Activated CD4-positive, alpha-beta memory T cell treated with anti-CD3 and anti-CD28 coated beads, Interleukin-2, amount 10 ng/mL, durations not matched to agents 7 days and 5 days (primary cell): Measurements from ENCODE around the gene KRTCAP2. TPM values are rescaled to one million over a fixed set of nuclear protein-coding genes. Genes with fewer than 3 reads are reported as not detected.

Experiments used
- CTCF ChIA-PET: fragments of 350-600 bp; sonication (Branson Sonifier 250); formaldehyde crosslinking; loops from one replicate; lab custom pipeline; 2021; ENCODE audit warnings: antibody characterized with exemption, inconsistent platforms; lab: Charles Lee
- POLR2A ChIA-PET: fragments of 350-600 bp; sonication (Branson Sonifier 250); formaldehyde crosslinking; loops from one replicate; lab custom pipeline; 2021; ENCODE audit warnings: antibody characterized with exemption; lab: Charles Lee
- DNase-seq: peaks from one replicate; pipeline ENCODE4 v3.0.0-alpha.2; 2020
- H3K27ac Mint-ChIP-seq: one replicate; pipeline ENCODE4 v1.8.0; 2021; ENCODE audit warnings: mild to moderate bottlenecking, mixed read lengths
- H3K27me3 Mint-ChIP-seq: one replicate; pipeline ENCODE4 v1.8.0; 2021; ENCODE audit warnings: mixed read lengths
- H3K36me3 Mint-ChIP-seq: one replicate; pipeline ENCODE4 v1.8.0; 2021; ENCODE audit warnings: low read depth, mixed read lengths
- H3K4me1 Mint-ChIP-seq: one replicate; pipeline ENCODE4 v1.8.0; 2021; ENCODE audit warnings: mixed read lengths
- H3K4me3 Mint-ChIP-seq: one replicate; pipeline ENCODE4 v1.8.0; 2021; ENCODE audit warnings: mild to moderate bottlenecking, mixed read lengths
- H3K9me3 Mint-ChIP-seq: one replicate; pipeline ENCODE4 v1.8.0; 2021; ENCODE audit warnings: mixed read lengths
- total RNA-seq, 2 experiments: library from RNA; stranded (reverse); gene quantifications; one replicate each; pipeline ENCODE4 v1.2.3, GENCODE V29; 2021

The KRTCAP2 gene
- total RNA-seq, 2 experiments from 2014 or later: 203 to 224 TPM

GRCh38 chr1:155124503-155125463 lies 48.3 kb downstream of the KRTCAP2 start:
- H3K27me3 Mint-ChIP-seq: peaks cover 71% of the 10 kb centered on the region

DNA sequence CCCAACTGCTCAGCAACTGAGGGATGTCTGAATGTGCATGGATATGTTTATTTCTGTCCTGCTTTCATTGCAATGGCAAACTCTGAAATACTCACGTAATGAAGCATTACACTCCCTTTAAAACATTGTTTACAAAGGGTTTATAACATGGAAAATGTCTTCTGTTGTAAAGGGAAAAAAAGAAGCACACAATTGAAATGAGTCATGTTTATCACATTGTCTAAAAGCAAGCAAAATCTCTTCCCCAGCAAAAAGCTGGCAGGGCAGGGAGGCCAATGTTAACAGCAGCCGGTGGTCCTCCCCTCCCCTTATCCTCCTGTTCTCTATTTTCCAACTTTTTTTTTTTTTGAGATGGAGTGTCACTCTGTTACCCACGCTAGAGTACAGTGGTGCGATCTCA lies 49.3 kb downstream of the KRTCAP2 start:
- Mint-ChIP-seq H3K36me3 (no peaks in the 10 kb centered on the region), H3K27me3 (peaks cover 65% of the 10 kb centered on the region), H3K4me3 (no peak overlapping the region), H3K4me1 (peaks cover 24% of the 10 kb centered on the region), H3K9me3 (no peaks in the 10 kb centered on the region), H3K27ac (no peak overlapping the region)
- no peak for DNase-seq
- POLR2A ChIA-PET: no interaction called here
- CTCF ChIA-PET: no interaction called here

More at GRCh38 chr1:155124503-155125463, 48.3 kb downstream of the KRTCAP2 start:
- POLR2A ChIA-PET: no interaction called here
- Mint-ChIP-seq H3K36me3 (no peaks in the 10 kb centered on the region), H3K27ac (no peak overlapping the region), H3K4me3 (no peak overlapping the region), H3K4me1 (peaks cover 29% of the 10 kb centered on the region), H3K9me3 (no peaks in the 10 kb centered on the region)
- no peak for DNase-seq
- CTCF ChIA-PET: interaction anchor here (1.0 to 1.4 kb wide), 3 partner anchors 29 to 43 kb away, joined by 3 to 6 read pairs (median 3); no protein-coding TSS in a partner anchor

DNA sequence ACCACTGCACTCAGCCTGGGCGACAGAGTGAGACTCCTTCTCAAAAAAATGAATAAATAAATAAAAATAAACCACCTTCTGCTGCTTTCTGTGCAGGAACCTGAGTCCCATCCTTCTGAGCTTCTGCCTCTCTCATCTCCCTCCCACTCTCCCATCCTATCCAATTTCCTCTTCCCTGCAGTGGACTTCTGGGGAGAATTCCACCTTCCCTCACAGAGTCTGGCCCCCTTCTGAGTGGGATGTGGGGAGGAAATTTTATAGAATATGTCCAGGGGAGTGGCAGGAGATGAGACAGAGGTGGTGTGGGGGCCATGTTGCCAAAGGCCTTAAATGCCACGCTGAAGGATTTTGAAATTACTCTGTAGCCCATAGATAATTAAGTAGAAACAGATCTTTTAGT lies 50.8 kb downstream of the KRTCAP2 start:
- no peak for DNase-seq
- Mint-ChIP-seq H3K27me3 (peaks cover 56% of the 10 kb centered on the region), H3K4me3 (no peak overlapping the region), H3K4me1 (peaks cover 14% of the 10 kb centered on the region), H3K36me3 (no peaks in the 10 kb centered on the region), H3K9me3 (no peaks in the 10 kb centered on the region), H3K27ac (no peak overlapping the region)
- POLR2A ChIA-PET: no interaction called here
- CTCF ChIA-PET: interaction anchor here (0.8 to 1.2 kb wide), 4 partner anchors 31 to 53 kb away, joined by 3 to 4 read pairs (median 4); partner anchors contain the start of gene KRTCAP2

GRCh38 chr1:155121249-155121648 lies 51.9 kb downstream of the KRTCAP2 start:
- no peaks in the 10 kb centered on the region for H3K36me3 Mint-ChIP-seq
- DNase-seq: no peak
- POLR2A ChIA-PET: no interaction called here
- no peak overlapping the region for H3K27ac Mint-ChIP-seq
- no peak overlapping the region for H3K4me3 Mint-ChIP-seq
- peaks cover 51% of the 10 kb centered on the region for H3K27me3 Mint-ChIP-seq
- H3K4me1 Mint-ChIP-seq: peaks cover 5% of the 10 kb centered on the region
- H3K9me3 Mint-ChIP-seq: no peaks in the 10 kb centered on the region
- CTCF ChIA-PET: interaction anchor here (1.2 to 1.4 kb wide), 2 partner anchors 30 to 51 kb away, joined by 4 to 5 read pairs; partner anchors contain the start of gene KRTCAP2

GRCh38 chr1:155120253-155120652 lies 52.9 kb downstream of the KRTCAP2 start:
- Mint-ChIP-seq H3K4me3 (no peak overlapping the region), H3K4me1 (peaks cover 2% of the 10 kb centered on the region), H3K36me3 (no peaks in the 10 kb centered on the region), H3K9me3 (no peaks in the 10 kb centered on the region), H3K27me3 (peaks cover 51% of the 10 kb centered on the region), H3K27ac (no peak overlapping the region)
- no peak for DNase-seq
- CTCF ChIA-PET: interaction anchor here (1.4 kb wide), 1 partner anchor 52 kb away, joined by 5 read pairs; the partner anchor contains the start of gene KRTCAP2
- POLR2A ChIA-PET: no interaction called here

Other genes with a start within 250 kb of the KRTCAP2 start
- 10 to 100 TPM; 40.7 to 41.8 TPM for gene PMVK, start 236.6 kb downstream of the KRTCAP2 start, total RNA-seq
- 100 to 1,000 TPM; 169 TPM for gene PBXIP1, start 217.2 kb downstream of the KRTCAP2 start, total RNA-seq
- 10 to 100 TPM; 48.7 to 49.7 TPM for gene PYGO2, start 211.5 kb downstream of the KRTCAP2 start, total RNA-seq
- 10 to 100 TPM; 80.7 to 80.8 TPM for gene SHC1, start 202.6 kb downstream of the KRTCAP2 start, total RNA-seq
- gene CKS1B, start 198.6 kb downstream of the KRTCAP2 start, total RNA-seq: 100 to 1,000 TPM; 151 to 162 TPM
- 10 to 100 TPM; 34.7 to 35.1 TPM for gene FLAD1, start 190.0 kb downstream of the KRTCAP2 start, total RNA-seq
- 1 to 10 TPM in 1 of 2 experiments, under 1 TPM in 1; 0.35 to 1.2 TPM for gene LENEP, start 179.7 kb downstream of the KRTCAP2 start, total RNA-seq
- 100 to 1,000 TPM; 151 to 152 TPM for gene ZBTB7B, start 170.5 kb downstream of the KRTCAP2 start, total RNA-seq
- gene DCST2, start 139.5 kb downstream of the KRTCAP2 start, total RNA-seq: under 1 TPM; 0.18 to 0.40 TPM
- not detected for gene DCST1, start 139.5 kb downstream of the KRTCAP2 start, total RNA-seq
- gene ADAM15, start 122.0 kb downstream of the KRTCAP2 start, total RNA-seq: 10 to 100 TPM; 73.9 to 76.4 TPM
- 1 to 10 TPM; 6.6 to 8.5 TPM for gene EFNA4, start 109.6 kb downstream of the KRTCAP2 start, total RNA-seq
- 1 to 10 TPM; 3.9 to 4.9 TPM for gene EFNA3, start 94.5 kb downstream of the KRTCAP2 start, total RNA-seq
- gene EFNA1, start 45.4 kb downstream of the KRTCAP2 start, total RNA-seq: not detected
- gene SLC50A1, start 37.5 kb downstream of the KRTCAP2 start, total RNA-seq: 10 to 100 TPM; 50.4 to 52.6 TPM
- 10 to 100 TPM; 80.2 to 80.6 TPM for gene DPM3, start 32.8 kb downstream of the KRTCAP2 start, total RNA-seq
- 10 to 100 TPM; 17.8 to 18.3 TPM for gene TRIM46, start 545 bp upstream of the KRTCAP2 start, total RNA-seq
- gene THBS3, start 34.6 kb upstream of the KRTCAP2 start, total RNA-seq: 10 to 100 TPM; 30.7 to 32.3 TPM
- gene MTX1, start 35.4 kb upstream of the KRTCAP2 start, total RNA-seq: 10 to 100 TPM; 41.2 to 43.1 TPM
- gene ENTREP3, start 82.2 kb upstream of the KRTCAP2 start, total RNA-seq: 10 to 100 TPM; 26.3 to 27.3 TPM
- 10 to 100 TPM; 87.5 to 91.9 TPM for gene SCAMP3, start 89.1 kb upstream of the KRTCAP2 start, total RNA-seq
- 10 to 100 TPM; 78.0 to 82.0 TPM for gene CLK2, start 100.2 kb upstream of the KRTCAP2 start, total RNA-seq
- gene HCN3, start 104.2 kb upstream of the KRTCAP2 start, total RNA-seq: 1 to 10 TPM; 3.7 to 4.9 TPM
- gene PKLR, start 128.1 kb upstream of the KRTCAP2 start, total RNA-seq: not detected
- gene FDPS, start 135.6 kb upstream of the KRTCAP2 start, total RNA-seq: 100 to 1,000 TPM; 350 to 352 TPM
- 10 to 100 TPM; 24.6 to 26.2 TPM for gene RUSC1, start 147.6 kb upstream of the KRTCAP2 start, total RNA-seq